Measurements from ENCODE around the gene SLC25A21.

DNA sequence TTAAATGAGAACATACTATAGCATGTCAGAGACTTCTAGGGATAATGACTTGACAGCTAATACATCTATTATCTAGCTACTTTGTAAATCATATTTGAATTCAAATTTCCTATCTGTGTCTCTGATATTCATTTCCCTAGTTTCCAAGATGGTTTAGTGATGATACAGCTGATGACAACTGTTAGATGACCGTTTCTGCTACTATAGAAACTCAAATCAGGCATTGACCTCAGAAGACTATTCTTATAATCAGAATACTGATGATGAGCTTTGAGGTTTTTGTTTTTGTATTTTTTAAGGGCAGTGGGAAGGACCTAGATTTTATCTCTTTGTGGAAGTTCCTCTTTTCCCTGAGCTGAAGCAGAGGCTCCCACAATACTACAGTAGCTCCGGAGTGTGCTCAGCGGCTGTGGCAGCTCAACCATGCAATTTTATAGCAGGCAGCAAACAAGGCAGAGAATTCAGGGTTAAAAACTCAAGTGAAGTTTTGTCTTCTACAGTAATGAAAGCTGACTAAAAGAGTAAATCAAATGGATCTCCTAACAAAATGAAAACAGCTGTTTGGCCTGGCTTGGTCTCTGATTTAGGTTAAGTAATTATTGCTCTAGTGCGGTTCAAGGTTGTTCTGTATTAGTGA lies 145.1 kb downstream of the SLC25A21 start:
- no peak for TF ChIP-seq POLR2AphosphoS5 (IDR thresholded peaks at IDR 0.05; ENCODE audit: borderline replicate concordance, low read depth, low read length)
- no peak for TF ChIP-seq EZH2 (IDR thresholded peaks at IDR 0.05)
- no peak for TF ChIP-seq FOXP2 (optimal IDR thresholded peaks at IDR 0.05; ENCODE audit: control extremely low read depth, extremely low read length, insufficient read depth)

Data from SK-N-MC (cell line).